Caco-2 (cell line): ENCODE measurements around the gene FMO1. TPM values are rescaled to one million over a fixed set of nuclear protein-coding genes. Genes with fewer than 3 reads are reported as not detected.

Experiments
- BruUV-seq: library from RNA; stranded (reverse); fragments of 400-500 nt; replicated peaks from 2 replicates; lab custom pipeline; 2021; lab: Mats Ljungman, UMichigan
- CTCF ChIA-PET: fragments of 300-600 bp; sonication (Branson Sonifier 250); formaldehyde crosslinking; loops from one replicate; lab custom pipeline; 2022; ENCODE audit warnings: antibody characterized with exemption; lab: Charles Lee
- POLR2A ChIA-PET: fragments of 300-600 bp; sonication (Branson Sonifier 250); formaldehyde crosslinking; loops from one replicate; lab custom pipeline; 2022; ENCODE audit warnings: antibody characterized with exemption; lab: Charles Lee
- DNase-seq, 2 experiments: peaks; one replicate each; pipeline versions ENCODE4 v3.0.0 to v3.0.0-alpha.2; 2020 to 2022
- H3K27me3 ChIP-seq: replicated peaks from 2 replicates; pipeline ENCODE4 v1.6.0; 2011; ENCODE audit warnings: low read length; ENCODE audit not compliant: control insufficient read depth, insufficient read depth
- H3K36me3 ChIP-seq: 2 replicates; pipeline ENCODE4 v1.5.1; 2011; ENCODE audit warnings: low read length; ENCODE audit not compliant: control insufficient read depth, insufficient read depth
- H3K4me1 ChIP-seq: fragments of 250-450 bp; sonication (Bioruptor Pico); 2 replicates; pipeline ENCODE4 v1.5.1; 2020; ENCODE audit warnings: mild to moderate bottlenecking
- H3K4me3 ChIP-seq: 2 replicates; pipeline ENCODE4 v1.5.1; 2011; ENCODE audit warnings: low read depth, mild to moderate bottlenecking, control low read depth, low read length
- H3K9me3 ChIP-seq: fragments of 250-450 bp; sonication (Bioruptor Pico); 2 replicates; pipeline ENCODE4 v1.5.1; 2020; ENCODE audit warnings: mild to moderate bottlenecking, moderate library complexity
- H3K27ac Mint-ChIP-seq: one replicate; pipeline ENCODE4 v1.8.0; 2022; ENCODE audit warnings: mixed read lengths; ENCODE audit not compliant: unreplicated experiment
- H3K27me3 Mint-ChIP-seq: one replicate; pipeline ENCODE4 v1.8.0; 2022; ENCODE audit warnings: mixed read lengths; ENCODE audit not compliant: insufficient read depth, unreplicated experiment
- H3K36me3 Mint-ChIP-seq: one replicate; pipeline ENCODE4 v1.8.0; 2022; ENCODE audit warnings: mild to moderate bottlenecking, mixed read lengths; ENCODE audit not compliant: insufficient read depth, unreplicated experiment
- H3K4me1 Mint-ChIP-seq: one replicate; pipeline ENCODE4 v1.8.0; 2022; ENCODE audit warnings: low read depth, mixed read lengths; ENCODE audit not compliant: unreplicated experiment
- H3K4me3 Mint-ChIP-seq: one replicate; pipeline ENCODE4 v1.8.0; 2022; ENCODE audit warnings: mild to moderate bottlenecking, moderate library complexity, mixed read lengths; ENCODE audit not compliant: unreplicated experiment
- H3K9me3 Mint-ChIP-seq: one replicate; pipeline ENCODE4 v1.8.0; 2022; ENCODE audit warnings: mixed read lengths; ENCODE audit not compliant: unreplicated experiment
- CTCF ChIP-seq, 2 experiments: fragments of 200-600 bp in 1 of 2; IDR thresholded peaks; 1 replicate in 1 of 2; 2 replicates in 1 of 2; pipeline versions ENCODE4 v1.5.1 to v1.8.0; 2011 to 2022; ENCODE audit warnings: antibody characterized with exemption in 1 of 2, control low read depth in 1 of 2, inconsistent platforms in 1 of 2, low read depth in 1 of 2, low read length in 1 of 2, mild to moderate bottlenecking in 1 of 2, moderate library complexity in 1 of 2; ENCODE audit not compliant: insufficient read depth in 1 of 2, severe bottlenecking in 1 of 2, unreplicated experiment in 1 of 2
- intact Hi-C: fragments of 100-400 bp; cut with micrococcal nuclease; formaldehyde crosslinking; loops from one replicate; pipeline ENCODE4 v1.10.0; 2022; ENCODE audit not compliant: unreplicated experiment
- total RNA-seq: library from RNA; stranded (reverse); gene quantifications from 2 replicates; pipeline ENCODE4 v1.2.3, GENCODE V29; 2022

The FMO1 gene
- total RNA-seq, 1 experiment from 2014 or later, result not detected

GRCh38 chr1:171258943-171259342, 10.6 kb downstream of the FMO1 start:
- Histone ChIP-seq H3K4me3 (no peak overlapping the region), H3K4me1 (peaks cover 31% of the 10 kb centered on the region), H3K9me3 (no peaks in the 10 kb centered on the region), H3K27me3 (no peaks in the 10 kb centered on the region), H3K36me3 (no peaks in the 10 kb centered on the region)
- DNase-seq, result no peak
- no peaks in the 10 kb centered on the region for H3K9me3 Mint-ChIP-seq
- H3K4me3 Mint-ChIP-seq, result no peak overlapping the region
- no peak overlapping the region for H3K27ac Mint-ChIP-seq
- no peaks in the 10 kb centered on the region for H3K27me3 Mint-ChIP-seq
- peaks cover 15% of the 10 kb centered on the region for H3K4me1 Mint-ChIP-seq
- intact Hi-C loops, result loop anchor here (10.0 kb wide), 1 partner anchor 226 kb away; the partner anchor contains the start of gene PRRC2C
- TF ChIP-seq CTCF (IDR thresholded peaks at IDR 0.05; ENCODE audit: insufficient read depth in 1 of 2, low read depth in 1 of 2, low read length in 1 of 2, severe bottlenecking in 1 of 2, unreplicated experiment in 1 of 2), result no peak
- ChIA-PET POLR2A (no interaction called here), CTCF (interaction anchor here (2.9 kb wide), 1 partner anchor 55 kb away, joined by 14 read pairs; the partner anchor contains the start of gene FMO4)
- H3K36me3 Mint-ChIP-seq, result no peaks in the 10 kb centered on the region
- no TSS peak for BruUV-seq

GRCh38 chr1:171261336-171261735, 13.0 kb downstream of the FMO1 start:
- H3K9me3 ChIP-seq, result no peaks in the 10 kb centered on the region
- peaks cover 12% of the 10 kb centered on the region for H3K4me1 ChIP-seq
- BruUV-seq, result no TSS peak
- Mint-ChIP-seq H3K4me1 (no peaks in the 10 kb centered on the region), H3K4me3 (no peak overlapping the region), H3K36me3 (no peaks in the 10 kb centered on the region), H3K27me3 (no peaks in the 10 kb centered on the region), H3K27ac (no peak overlapping the region), H3K9me3 (no peaks in the 10 kb centered on the region)
- DNase-seq, result no peak
- intact Hi-C loops, result no loop called here
- no peak for TF ChIP-seq CTCF (IDR thresholded peaks at IDR 0.05; ENCODE audit: insufficient read depth in 1 of 2, low read depth in 1 of 2, low read length in 1 of 2, severe bottlenecking in 1 of 2, unreplicated experiment in 1 of 2)
- H3K4me3 ChIP-seq, result no peak overlapping the region
- CTCF ChIA-PET, result no interaction called here
- H3K27me3 ChIP-seq, result no peaks in the 10 kb centered on the region
- POLR2A ChIA-PET, result no interaction called here
- H3K36me3 ChIP-seq, result no peaks in the 10 kb centered on the region

GRCh38 chr1:171263901-171264300, 15.6 kb downstream of the FMO1 start:
- Histone ChIP-seq H3K9me3 (no peaks in the 10 kb centered on the region), H3K4me3 (no peak overlapping the region), H3K27me3 (no peaks in the 10 kb centered on the region), H3K36me3 (no peaks in the 10 kb centered on the region), H3K4me1 (no peaks in the 10 kb centered on the region)
- no peaks in the 10 kb centered on the region for H3K9me3 Mint-ChIP-seq
- no peaks in the 10 kb centered on the region for H3K36me3 Mint-ChIP-seq
- no peaks in the 10 kb centered on the region for H3K4me1 Mint-ChIP-seq
- DNase-seq, result no peak
- CTCF ChIA-PET, result no interaction called here
- no peak overlapping the region for H3K27ac Mint-ChIP-seq
- no peak overlapping the region for H3K4me3 Mint-ChIP-seq
- no peak for TF ChIP-seq CTCF (IDR thresholded peaks at IDR 0.05; ENCODE audit: insufficient read depth in 1 of 2, low read depth in 1 of 2, low read length in 1 of 2, severe bottlenecking in 1 of 2, unreplicated experiment in 1 of 2)
- POLR2A ChIA-PET, result no interaction called here
- H3K27me3 Mint-ChIP-seq, result no peaks in the 10 kb centered on the region
- intact Hi-C loops, result no loop called here
- no TSS peak for BruUV-seq
